ENCODE results near the gene CYBB.

- TF ChIP-seq POLR2A (IDR thresholded peaks at IDR 0.05; ENCODE audit: low read length) (no peak), GATA1 (IDR thresholded peaks at IDR 0.05; ENCODE audit: low read depth, low read length) (no peak)
Measured at GRCh38 chrX:37818031-37818430, 38.2 kb downstream of the CYBB start.
